Activated CD8-positive, alpha-beta memory T cell treated with anti-CD3 and anti-CD28 coated beads, Interleukin-2, amount 50 U/mL, for 24 hours (primary cell): ENCODE measurements around the gene TMEM190.
"Not testable (repeated sequence)": the region's sequence is repeated elsewhere in the genome, so short reads cannot be mapped to it uniquely, and the experiment has no call there.

Experiments used
- DNase-seq: peaks from one replicate; pipeline ENCODE4 v3.0.0-alpha.2; 2020; ENCODE audit errors: extremely low read depth

TMEM190 gene

DNA sequence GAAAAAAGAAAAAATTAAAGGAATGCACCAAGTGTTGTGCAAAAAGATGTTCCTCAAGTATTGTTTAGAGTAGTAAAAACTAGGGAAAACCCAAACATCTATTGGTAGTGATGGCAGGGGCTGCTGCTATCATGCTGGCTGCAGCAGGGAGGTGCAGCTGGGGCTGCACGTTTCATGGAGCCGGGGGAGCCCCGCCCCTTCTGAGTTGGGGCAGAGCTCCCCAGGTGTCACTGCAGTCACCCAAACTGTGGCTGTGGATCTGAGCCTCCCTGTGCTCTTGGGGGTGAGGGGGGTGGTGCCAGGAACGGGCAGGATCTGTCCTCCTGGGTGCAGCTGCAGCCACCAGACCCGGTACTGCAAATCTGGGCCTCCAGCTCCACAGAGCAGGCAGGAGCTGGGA, 42.5 kb downstream of the TMEM190 start:
- DNase-seq, result no peak

DNA sequence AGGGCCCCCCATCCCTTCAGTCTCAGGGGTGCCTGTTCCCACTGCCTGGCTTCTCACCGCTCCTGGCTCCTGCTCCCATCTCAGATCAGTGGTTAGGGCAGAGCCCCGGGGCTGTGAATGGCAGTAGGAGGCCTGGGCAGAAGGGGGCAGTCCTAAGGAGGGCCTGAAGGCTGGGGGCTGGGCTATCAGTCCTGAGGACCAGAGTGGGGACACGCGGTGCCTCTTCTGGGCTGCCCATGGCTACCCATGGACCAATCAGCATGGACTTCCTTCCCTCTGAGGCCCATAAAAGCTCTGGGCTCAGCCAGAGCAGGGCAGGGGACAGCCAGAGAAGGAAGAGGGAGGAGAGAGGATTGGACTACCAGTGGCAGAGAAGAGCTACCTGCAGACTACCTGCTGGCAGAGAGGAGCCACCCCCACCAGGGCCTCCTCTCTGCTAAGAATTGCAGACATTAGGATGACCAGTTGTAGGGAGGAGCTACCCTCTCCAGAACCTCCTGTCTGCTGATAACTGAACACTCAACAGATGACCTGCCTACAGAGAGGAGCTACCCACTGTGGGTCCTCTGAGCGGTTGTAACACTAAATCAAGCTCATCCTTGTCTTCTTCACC, 43.1 kb downstream of the TMEM190 start:
- DNase-seq, result no peak

- not testable (repeated sequence) for DNase-seq
Measured at GRCh38 chr19:55421281-55421680, 44.7 kb downstream of the TMEM190 start.

DNA sequence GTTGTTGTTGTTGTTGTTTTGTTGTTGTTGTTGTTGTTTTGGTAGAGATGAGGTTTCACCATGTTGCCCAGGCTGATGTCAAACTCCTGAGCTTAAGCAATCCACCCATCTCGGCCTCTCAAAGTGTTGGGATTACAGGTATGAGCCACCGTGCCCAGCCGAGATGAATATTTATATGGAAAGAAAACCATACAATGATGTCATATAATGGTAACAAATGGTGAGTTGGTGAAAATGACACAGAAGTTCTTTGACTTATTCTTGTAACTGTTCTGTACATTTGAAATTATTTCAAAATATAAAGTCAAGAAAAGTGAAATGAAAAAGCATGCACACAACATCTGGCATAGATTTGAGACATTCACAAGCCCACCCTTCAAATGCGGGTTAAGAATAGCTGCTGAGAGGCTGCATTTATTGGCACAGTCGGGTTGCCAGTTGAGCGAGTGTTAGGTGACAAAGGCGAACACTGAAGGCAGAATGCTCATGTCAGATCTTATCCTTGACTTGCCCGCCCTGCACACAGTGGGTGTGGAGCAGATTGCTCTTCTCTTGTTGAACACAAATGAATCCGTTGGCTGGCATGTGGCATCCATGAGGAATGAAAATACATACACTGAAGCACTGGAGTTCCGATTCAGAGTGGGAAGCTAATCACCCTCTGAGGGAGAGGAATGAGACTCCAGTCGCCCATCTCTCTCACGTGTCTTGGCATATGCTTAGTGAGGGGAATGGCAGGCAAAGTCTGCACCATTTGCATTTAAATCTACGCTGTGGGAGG, 46.8 kb downstream of the TMEM190 start:
- no peak for DNase-seq

- no peak for DNase-seq
Measured at GRCh38 chr19:55424518-55424917, 47.9 kb downstream of the TMEM190 start.

DNA sequence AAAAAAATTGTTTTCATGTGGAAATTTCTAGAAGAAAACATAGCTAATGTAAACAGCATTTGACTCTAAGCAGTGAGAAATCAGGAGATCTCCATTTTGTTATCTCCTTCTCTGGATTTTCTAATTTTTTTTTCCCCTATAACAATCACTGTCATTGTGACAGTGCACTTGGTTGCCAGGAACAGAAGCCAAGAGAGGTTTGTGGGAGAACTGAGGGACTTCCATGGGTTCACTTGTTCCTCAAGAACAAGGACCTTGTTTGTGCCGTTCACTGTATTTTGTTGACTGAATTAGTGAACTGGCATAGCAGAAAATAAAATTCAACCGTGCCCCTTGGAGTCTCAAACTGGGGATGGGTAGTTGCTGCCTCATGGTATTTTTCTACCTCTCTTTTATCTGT, 49.4 kb downstream of the TMEM190 start:
- DNase-seq, result no peak
